GM21786 (cell line): ENCODE measurements around the gene GRPEL1.
A peak's percentile ranks its signal among the peaks of the same experiment; 100 is the strongest.
"Not testable (repeated sequence)": the region's sequence is repeated elsewhere in the genome, so short reads cannot be mapped to it uniquely, and the experiment has no call there.

Experiments
- ATAC-seq: cut with Tn5 transposase; IDR thresholded peaks from one replicate; pipeline ENCODE4 v1.9.1; 2021; ENCODE audit not compliant: unreplicated experiment

The GRPEL1 gene

DNA sequence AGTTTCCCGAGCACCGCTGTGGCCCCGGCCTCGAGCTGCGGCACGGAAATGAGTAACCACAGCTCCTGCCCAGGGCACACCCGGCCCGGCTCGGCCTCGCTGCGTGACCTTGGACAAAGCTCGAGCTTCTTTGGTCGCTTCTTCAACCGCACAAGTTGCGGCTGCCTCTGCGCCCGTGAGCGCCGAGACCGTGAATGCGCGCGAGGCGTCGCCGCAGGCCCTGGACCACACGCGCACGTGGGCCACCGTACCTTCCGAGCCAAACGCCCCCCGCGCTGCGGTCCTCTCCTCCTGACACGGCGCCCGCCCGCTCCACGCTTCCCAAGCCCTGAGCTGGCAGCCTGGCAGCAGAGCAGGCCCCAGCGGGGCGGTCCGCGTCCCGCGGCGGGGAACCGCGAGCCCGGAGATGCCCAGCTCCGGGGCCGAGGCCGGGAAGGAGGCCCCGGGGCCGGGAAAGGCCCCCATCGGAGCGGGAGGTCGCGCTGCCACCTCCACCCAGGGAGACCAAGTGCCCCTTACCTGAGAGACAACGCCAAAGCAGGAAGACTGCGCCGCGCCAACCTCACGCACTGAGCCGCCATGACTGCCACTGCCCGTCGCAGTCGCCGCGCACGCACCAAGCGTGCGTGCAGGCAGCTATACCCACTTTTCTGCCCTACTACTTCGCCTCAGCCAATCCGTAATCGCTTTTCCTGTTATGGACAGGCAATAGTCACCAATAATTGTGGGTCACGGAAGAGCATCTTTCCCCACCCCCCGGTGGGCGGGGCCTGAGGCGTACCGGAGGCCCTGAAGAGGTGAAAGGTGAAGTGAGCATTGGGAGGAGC is at the start of gene GRPEL1:
Gene GRPEL1, minus strand, starts transcription at position 613 of the 827 bp plus-strand sequence. Its CDS starts 32 bp downstream, at position 581.
- peak; percentile 88 for ATAC-seq

DNA sequence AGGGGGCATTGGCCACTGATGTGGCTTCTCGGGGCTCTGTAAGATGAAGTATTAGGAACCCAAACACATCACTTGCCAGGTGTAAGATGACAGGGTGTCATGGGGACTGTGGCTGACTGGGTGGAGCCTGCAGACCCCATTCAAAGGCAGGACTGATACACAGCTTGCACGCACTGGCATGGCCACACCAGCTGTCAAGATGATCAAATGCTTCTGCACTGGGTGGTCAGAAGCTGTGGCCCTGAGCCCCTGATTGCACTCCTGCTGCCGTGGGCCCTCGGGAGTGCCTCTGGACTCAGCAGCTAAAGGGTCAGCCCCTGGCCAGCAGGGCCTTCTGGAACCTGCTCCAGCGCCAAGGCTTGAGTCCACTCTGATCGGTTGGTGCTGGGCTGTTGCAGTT is 48.8 kb upstream of the GRPEL1 start:
- no peak for ATAC-seq

DNA sequence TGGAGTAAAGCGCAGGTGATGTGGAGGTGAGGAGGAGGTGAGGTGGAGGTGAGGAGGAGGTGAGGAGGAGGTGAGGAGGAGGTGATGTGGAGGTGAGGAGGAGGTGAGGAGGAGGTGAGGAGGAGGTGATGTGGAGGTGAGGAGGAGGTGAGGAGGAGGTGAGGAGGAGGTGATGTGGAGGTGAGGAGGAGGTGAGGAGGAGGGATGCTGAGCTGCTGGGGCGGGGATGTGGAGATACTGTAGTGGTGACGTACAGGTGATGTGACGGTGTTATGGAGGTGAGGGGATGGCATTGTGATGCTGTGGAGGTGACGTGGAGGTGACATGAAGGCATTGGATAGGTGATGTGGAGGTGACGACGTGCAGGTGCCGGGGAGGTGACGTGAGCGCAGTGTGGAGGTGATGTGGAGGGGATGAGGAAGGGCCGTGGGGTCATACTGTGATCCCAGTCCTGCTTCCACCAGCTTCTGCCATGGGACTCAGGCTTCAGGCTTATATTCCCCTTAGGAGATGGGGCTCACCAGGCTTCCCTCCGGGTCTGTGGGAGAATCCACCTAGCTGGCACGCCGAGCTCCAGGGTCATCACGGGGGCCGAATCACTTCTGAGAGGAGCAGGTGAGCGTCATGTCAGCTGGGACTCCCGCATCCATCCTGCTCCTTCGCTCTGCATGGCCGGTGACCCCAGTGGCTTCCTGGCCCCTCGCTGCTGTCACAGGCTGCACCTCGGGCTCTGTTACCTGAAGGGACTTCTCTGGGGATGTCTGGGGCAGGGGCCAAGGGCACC is 47.9 kb upstream of the GRPEL1 start:
- ATAC-seq, result no peak

DNA sequence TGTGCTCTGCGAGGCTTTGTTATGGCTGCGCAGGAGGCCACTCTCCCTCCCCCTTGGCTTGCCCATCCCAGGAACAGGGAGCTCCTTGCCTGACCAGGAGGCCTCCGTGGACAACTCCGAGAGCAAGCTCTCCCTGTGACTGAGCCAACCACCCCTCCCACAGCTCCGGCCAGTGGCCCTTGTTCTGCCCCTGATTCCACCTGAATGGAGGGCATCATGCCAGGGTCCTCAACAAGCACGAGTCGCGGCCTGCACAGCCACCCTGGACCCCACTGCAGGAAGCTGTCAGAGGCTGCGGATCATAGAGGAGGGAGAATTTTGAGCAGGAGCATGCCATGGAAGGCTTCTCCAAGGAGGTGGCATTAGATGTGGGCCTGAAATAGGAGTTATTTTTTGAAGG is 44.8 kb upstream of the GRPEL1 start:
- ATAC-seq, result no peak

DNA sequence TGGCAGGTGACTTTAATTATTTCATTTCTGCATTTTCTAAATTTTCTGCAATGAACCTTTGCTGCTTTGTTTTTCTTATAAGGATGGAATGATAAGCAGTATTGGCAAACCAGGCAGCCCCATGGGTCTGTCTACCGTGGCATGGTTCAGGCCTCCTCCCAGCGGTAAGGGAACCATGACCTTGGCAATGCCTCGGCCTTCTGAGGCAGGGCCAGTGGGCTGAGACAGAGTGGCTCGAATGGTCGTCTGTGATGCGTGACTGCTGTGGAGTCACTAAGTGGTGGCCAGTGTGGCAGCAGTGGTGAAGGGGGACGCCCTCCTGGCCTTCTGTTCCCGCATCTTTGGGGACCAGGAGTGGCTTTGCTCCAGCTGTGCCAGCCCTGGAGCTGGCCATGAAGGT is 43.6 kb upstream of the GRPEL1 start:
- no peak for ATAC-seq

- no peak for ATAC-seq
Observed at GRCh38 chr4:7110546-7110945, 42.7 kb upstream of the GRPEL1 start.

DNA sequence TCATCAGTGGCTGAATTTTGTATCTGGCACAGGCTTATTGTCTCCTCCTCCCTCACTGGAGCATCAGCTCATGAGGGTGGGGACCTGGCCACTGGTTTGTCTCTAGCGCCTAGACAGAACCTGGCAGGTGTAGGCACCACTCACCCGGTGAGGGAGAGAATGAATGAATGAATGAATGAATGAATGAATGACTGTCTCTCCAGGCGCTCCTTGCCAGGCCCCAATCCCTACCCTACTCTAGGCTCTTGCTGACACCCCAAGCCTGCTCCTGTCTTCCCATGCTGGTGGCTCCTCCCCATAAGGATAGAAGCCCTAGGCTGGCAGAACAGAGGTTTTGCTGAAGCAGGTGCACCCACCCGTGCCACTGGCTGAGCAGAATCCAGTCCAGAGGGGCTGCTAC is 41.3 kb upstream of the GRPEL1 start:
- no peak for ATAC-seq

- no peak for ATAC-seq
Observed at GRCh38 chr4:7108660-7109059, 40.8 kb upstream of the GRPEL1 start.

DNA sequence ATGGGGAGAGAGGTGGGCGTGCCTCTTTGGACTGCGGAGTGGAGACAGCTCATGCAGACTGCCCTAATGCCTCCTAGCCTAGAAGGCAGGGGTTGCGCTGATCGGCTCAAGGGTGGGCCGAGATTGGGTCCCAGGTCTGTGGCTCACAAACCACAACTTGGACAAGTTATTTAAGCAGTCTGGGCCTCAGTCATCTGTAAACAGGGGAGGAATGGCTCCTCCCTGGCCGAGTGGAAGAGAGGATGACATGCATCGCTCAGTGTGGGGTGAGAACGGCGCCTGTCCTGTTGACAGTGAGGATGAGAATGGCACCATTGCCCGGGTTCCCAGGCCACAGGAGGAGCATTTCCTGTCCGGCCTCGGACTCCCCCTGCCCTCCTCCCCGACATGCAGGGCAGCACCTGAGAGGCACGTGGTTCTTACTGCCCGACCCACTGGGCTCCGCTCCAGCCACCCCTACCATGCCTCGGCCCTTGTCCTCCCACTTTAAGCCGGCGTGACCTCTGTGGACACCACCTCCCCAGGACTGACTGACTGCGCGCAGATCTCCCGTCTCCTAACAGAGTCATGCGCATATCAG is 40.3 kb upstream of the GRPEL1 start:
- ATAC-seq, result no peak

GRCh38 chr4:7107166-7107905 is 39.5 kb upstream of the GRPEL1 start:
- no peak for ATAC-seq

GRCh38 chr4:7105276-7105675 is 37.4 kb upstream of the GRPEL1 start:
- no peak for ATAC-seq

GRCh38 chr4:7104366-7105031 is 36.6 kb upstream of the GRPEL1 start:
- no peak for ATAC-seq

DNA sequence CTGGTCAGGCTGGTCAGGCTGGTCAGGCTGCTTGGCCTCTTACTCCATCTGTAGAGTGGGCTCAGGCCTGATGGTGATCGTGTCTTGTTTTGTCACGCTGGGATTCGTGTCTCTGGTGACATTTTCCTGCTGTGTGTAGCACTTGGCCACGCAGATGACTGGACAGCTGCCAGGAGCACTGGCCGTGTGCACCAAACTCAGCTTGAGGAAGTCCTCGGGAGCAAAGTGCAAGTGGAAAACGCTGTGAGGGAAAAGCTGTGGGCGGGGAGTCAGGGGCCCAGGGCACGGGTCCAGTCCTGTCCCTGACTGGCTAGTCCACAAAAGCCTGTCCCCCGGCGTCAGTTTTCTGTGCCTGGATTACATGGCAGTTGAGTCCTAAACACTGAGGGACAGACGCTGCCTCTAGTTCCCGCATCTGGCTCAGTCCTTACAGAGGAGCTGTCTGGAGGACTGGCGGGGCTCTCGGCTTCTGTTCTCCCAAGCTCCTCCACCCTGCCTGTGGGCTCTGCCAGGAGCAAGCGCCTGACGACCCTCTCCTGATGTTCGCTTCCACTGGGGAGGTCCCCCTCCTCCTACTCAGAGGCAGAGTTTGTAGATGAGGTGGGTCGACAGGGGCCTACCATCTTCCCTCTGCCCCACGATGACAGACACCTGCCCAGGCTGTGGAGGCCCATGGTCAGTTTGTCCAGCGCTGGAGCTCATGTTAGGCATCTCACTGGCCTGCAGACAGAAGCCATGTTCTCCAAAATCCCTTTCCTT is 35.9 kb upstream of the GRPEL1 start:
- no peak for ATAC-seq

- peak; percentile 84 for ATAC-seq
Observed at GRCh38 chr4:7103031-7103606, 35.3 kb upstream of the GRPEL1 start.

GRCh38 chr4:7102516-7102909 is 34.6 kb upstream of the GRPEL1 start:
- ATAC-seq, result not testable (repeated sequence)

DNA sequence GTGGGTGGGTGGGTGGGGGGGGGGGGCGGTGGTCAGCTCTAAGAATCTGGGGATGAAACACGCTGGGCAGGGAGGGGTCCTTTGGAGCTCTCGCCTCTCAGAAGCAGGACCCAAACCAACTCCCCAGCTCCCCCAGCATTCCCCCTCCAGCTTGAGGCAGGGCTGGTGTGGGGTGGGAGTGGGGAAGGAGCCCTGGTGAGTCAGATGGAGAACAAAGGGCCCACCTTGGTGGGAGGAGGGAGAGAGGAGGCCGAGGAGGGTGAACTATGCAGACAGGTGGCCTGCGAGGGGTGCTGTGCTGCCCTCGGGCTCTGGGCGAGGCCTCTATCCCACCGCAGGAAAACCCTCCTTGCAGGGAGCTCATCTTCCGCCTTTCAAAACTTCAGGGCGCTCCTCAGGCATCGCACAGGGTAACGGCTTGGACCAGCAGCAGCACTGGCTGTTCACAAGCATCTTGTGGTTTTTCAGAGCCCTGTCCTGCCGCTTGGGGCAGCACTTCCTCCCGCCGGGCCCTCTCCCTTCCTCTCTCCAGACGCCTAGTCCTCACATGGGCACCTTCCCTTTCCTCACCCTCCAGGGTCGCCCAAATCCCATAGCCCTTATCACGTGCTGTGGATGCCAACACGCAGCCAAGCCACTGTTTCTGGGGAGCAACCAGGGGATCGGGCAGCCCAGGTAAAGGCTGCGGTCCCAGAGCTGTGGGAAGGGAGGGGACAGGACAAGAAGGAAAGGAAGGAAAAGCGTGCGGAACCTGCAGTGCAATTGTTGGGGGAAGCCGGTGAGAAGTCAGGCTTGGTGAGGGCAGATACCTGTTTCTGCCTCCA is 34.0 kb upstream of the GRPEL1 start:
- ATAC-seq, result peak; percentile 54

GRCh38 chr4:7096236-7096635 is 28.4 kb upstream of the GRPEL1 start:
- ATAC-seq, result no peak

DNA sequence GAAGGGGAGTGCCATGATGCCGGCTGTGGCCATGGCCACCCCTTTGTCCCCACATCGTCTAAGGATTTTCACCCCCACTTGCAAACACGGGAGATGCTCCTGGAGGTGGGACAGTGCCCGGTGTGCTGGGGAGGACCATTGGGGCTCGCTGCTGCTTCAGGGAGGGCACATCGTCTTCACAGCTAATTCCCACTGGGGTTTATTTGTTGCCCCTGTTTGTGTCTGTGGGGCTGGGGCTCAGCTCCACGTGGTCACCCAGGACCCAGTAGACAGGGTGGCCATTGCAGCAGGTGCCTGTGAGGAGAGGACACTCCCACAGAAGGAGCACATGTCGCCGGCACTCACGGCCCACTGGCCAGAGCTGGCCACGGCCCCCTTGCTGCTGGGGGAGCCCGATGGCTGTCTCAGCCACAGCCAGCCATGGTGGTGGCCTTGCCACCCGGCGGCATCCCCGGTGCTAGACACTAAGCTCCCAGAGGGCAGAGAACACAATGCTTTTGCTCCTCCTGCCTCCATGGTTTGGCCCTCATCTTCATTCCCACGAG is 27.8 kb upstream of the GRPEL1 start:
- no peak for ATAC-seq
